GM19193 (cell line): ENCODE measurements around the gene LGR5.

Experiments used
- POLR2A ChIP-seq: IDR thresholded peaks from 4 replicates; pipeline ENCODE4 v1.6.1; 2011; ENCODE audit not compliant: insufficient read depth, insufficient read length; ENCODE audit errors: extremely low read depth

Gene LGR5

GRCh38 chr12:71439613-71440344, at the start of gene LGR5:
LGR5 (plus strand) TSS chr12:71439798; CDS start chr12:71440081, 283 bp downstream.
- TF ChIP-seq POLR2A: no peak

DNA sequence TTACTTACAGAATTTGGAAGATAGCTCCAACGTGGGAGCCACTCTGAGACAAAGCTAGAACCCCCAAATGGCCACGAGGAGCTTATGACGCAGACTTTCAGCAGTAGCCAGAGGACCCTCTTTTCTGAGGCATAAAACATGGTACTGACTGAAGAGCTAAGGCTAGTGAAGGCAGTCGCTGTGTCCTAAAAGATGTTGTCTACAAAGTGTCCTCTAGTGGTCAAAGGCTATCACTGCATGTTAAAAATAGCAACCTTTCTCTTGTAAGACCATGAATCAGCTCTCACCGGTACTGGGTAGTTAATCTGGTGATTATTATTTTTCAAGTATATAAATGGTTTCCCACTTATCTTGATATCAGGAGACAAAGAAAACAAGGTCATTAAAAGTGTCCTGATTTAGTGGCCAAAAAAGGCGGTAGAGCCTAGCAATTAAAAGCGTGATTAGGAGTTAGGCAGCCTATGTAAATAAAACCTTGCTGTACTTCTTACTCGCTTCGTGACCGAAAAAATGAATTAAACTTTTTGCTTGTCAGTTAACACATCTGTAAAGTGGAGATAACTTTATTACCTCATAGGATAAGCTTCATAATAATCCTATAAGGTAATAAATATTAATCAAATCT, 47.0 kb upstream of the LGR5 start:
- no peak for TF ChIP-seq POLR2A

DNA sequence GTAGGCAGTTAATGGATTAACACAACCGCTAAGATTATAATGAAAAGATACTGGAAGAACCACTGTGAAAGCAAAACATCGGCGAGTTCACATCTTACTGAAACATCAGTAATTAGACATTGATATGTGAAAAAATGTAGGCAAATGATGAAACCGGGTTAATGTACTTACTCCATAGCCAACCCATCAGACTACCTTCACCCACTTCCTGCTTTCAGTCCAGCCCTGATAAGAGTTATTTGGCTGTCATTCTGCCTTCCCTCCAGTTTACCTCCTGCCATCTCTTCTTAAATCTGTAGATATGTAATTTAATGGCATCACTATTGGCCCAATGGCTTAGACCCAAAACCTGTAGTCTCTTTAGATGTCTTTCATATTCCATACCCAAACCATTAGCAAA, 46.0 kb upstream of the LGR5 start:
- TF ChIP-seq POLR2A: no peak

DNA sequence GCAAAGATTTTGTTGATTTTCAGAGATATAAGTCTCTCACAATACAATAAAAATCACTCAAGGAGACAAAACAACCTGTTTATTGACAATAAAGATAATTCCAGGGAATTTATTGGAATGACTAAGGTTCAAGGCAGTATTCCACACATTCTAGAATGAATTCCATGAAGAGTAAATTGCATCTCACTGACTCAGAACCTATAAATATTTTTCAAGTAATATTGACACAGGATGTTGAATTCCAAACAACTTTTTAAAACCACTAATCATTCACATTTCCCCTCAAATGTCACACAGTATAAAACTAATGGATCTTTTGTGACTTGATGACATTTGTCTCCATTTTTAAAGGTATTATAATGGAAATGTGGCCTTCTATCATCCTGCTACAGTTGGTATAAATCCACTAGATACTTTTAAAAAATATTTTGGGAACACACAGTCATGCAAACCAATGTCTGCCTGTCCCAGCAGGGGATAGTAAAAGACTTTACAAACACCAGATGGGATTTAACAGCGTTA, 42.1 kb upstream of the LGR5 start:
- TF ChIP-seq POLR2A: no peak

- TF ChIP-seq POLR2A: no peak
These were observed 40.4 kb upstream of the LGR5 start for GRCh38 chr12:71399197-71399596.

GRCh38 chr12:71400481-71400880, 39.1 kb upstream of the LGR5 start:
- no peak for TF ChIP-seq POLR2A

DNA sequence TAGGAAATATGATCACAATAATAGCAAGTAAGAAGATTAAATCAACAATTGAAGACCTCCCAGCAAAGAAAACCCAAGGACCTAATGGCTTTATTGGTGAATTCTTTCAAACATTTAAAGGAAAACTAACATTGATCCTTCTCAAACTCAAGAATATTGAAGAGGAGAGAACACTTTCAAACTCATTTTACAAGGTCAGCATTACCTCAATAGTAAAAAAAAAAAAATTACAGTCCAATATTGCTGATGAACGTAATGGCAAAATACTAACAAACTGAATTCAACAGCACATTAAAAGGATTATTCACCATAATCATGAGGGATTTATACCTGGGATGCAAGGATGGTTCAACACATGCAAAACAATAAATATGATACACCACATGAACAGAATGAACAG, 33.7 kb upstream of the LGR5 start:
- no peak for TF ChIP-seq POLR2A

GRCh38 chr12:71407732-71408131, 31.9 kb upstream of the LGR5 start:
- TF ChIP-seq POLR2A: no peak

DNA sequence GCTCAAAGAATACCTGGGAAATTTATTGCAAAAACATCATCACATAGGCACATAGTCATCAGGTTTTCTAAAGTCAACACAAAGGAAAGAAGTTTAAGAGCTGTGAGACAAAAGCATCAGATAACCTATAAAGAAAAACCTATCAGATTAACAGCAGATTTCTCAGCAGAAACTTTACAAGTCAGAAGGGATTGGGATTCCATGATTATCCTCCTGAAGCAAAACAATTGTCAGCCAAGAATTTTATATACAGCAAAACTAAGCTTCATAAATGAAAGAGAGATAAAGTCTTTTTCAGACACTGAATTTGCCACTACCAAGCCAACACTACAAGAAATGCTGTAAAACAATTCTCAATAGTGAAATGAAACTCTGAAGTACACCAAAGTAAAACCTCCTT, 28.8 kb upstream of the LGR5 start:
- TF ChIP-seq POLR2A: no peak

DNA sequence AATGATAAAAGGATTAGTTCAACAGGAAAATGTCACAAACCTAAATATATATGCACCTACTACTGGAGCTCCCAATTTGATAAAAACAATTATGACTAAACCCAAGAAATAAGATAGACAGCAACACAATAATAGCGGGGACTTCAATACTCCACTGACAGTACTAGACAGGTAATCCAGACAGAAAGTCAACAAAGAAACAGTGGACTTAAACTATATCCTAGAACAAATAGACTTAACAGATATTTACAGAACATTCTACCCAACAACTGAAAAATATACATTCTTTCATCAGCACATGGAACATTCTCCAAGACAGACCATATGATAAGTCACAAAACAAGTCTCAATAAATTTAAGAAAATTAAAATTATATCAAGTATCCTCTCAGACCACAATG, 28.0 kb upstream of the LGR5 start:
- no peak for TF ChIP-seq POLR2A

- TF ChIP-seq POLR2A: no peak
These were observed 24.0 kb upstream of the LGR5 start for GRCh38 chr12:71415336-71416231.

DNA sequence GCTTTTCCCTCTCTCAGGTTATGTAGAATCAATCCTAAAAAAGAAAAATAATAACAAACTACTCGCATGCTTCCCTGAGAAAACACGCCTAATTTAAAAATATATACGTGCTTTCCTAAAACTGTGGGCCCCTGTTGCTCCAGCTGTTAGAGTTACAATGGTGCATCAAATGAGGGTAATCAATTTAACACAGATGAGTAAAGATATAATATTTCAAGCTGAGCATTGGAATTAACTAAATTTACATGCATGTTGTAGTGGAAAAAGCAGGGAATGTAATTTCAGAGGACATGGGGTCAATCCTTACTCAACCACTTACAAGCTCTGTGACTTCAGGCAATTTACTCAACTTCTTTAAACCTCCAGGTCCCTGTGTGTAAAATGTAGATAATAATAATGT, 22.4 kb upstream of the LGR5 start:
- no peak for TF ChIP-seq POLR2A

DNA sequence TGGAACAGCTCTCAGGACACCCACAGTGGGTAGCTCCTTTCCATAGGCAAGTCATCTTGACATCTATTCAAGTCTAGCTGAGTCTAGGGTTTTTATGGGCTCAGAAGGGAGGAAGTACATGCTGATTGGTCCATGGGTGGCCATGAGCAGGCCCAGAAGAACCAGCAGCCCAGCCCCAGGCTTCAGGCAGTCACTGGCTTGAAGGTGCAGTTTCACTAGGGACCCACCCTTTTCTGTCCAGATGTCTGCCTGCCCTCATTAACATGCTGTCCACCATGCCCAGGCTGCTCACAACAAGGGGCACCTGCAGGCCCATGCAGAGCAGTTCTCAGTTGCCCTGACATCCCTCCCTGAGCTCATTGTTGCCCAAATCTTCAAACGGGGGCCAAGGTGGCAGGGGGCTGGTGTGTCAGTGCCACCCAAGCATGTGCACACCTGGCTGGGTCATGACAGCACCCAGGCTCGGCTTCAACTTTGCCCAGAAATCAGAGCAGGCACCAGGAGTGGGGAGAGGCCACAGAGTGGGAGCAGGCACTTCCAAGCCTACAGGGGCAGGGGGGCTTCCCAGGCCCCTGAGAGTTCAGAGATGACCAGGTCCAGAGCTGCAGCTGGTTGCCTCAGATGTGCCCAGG, 18.7 kb upstream of the LGR5 start:
- TF ChIP-seq POLR2A: no peak

DNA sequence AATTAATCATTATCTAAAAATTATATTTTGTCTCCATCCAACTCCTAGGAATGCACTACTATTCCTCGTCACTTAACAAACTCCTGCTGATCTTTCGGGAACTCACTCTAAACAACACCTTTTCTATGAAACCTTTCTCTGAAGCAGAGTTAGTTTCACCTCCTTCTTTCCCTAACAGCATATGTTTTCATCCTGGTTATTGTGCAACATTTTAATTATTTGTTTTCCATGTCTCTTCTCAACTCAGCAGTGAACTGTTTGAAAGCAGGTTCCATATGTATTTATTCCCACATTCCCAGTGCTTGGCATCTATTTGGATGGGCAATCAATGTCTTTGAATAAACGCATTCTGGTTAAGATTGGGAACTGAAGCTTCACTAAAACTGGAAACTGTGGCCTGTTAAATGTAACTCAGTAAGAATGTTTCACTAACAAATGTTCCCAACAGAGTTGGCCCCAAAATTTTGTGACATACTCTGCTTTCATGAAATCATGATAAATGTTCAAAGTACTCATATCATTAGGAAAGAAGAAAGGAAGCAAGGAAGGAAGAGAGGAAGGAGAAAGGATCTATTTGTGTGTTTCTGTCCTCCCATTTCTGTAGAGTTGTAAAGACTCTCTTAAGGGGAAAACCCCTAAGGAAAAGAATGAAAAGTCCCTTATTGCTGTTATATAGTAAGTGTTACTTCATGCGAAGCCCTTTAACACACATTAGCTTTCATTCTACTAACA, 13.9 kb upstream of the LGR5 start:
- TF ChIP-seq POLR2A: no peak
